ENCODE results near the gene F3.

Gene F3

DNA sequence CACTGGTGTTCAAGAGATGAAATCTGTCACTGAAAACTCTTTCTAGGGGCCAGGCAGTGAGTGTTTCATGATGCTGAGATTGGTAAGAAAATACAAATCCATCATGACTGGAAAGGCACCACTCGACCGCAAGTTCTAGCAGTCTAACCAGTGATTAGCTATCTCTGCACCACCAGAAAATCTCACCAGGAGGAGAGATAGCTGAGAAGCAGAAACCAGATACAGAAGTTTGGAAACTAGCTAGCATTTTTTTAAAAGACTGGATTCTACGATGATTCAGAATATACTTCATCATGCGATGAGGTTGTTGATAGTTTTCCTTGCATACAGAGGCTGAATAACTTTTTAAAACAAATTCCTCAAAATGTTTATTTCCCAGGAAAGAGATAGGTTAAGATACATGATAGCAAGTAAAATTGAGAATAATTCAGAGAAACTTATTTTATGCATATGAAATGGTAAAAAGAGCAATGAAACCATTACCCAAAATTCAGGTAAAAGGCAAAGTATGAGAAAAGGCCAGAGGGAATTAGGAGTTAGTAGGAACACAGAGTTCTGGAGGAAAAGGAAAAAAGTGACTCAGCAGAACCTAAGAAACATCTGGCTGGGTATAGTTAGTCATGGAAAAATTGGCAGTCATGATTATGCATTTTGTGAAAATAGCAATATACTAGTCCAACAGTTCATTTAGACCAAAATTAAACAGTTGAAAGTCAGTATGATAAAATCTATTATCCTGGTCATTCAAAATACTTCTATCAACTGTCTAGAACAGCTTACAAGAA is 3.3 kb upstream of the F3 start:
- H2AFZ ChIP-seq (ENCODE audit: low read depth, low read length): no peak overlapping the region
- no peak overlapping the region for H3K9ac ChIP-seq (ENCODE audit: low read length)
- H3K9me3 ChIP-seq (ENCODE audit: insufficient read depth, low read length): no peaks in the 10 kb centered on the region
- H3K4me3 ChIP-seq (ENCODE audit: low read length): no peak overlapping the region
- H3K36me3 ChIP-seq (replicated peaks; ENCODE audit: low read depth, low read length): no peaks in the 10 kb centered on the region
- no peaks in the 10 kb centered on the region for H3K4me1 ChIP-seq (ENCODE audit: low read length)
- H4K20me1 ChIP-seq (ENCODE audit: insufficient read depth, low read length): no peaks in the 10 kb centered on the region
- no peak overlapping the region for H3K4me2 ChIP-seq (ENCODE audit: low read length)
- TF ChIP-seq, protein P1, sequence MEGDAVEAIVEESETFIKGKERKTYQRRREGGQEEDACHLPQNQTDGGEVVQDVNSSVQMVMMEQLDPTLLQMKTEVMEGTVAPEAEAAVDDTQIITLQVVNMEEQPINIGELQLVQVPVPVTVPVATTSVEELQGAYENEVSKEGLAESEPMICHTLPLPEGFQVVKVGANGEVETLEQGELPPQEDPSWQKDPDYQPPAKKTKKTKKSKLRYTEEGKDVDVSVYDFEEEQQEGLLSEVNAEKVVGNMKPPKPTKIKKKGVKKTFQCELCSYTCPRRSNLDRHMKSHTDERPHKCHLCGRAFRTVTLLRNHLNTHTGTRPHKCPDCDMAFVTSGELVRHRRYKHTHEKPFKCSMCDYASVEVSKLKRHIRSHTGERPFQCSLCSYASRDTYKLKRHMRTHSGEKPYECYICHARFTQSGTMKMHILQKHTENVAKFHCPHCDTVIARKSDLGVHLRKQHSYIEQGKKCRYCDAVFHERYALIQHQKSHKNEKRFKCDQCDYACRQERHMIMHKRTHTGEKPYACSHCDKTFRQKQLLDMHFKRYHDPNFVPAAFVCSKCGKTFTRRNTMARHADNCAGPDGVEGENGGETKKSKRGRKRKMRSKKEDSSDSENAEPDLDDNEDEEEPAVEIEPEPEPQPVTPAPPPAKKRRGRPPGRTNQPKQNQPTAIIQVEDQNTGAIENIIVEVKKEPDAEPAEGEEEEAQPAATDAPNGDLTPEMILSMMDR (IDR thresholded peaks at IDR 0.05; ENCODE audit: low read depth, low read length): no peak
- no peak for TF ChIP-seq EZH2phosphoT487 (IDR thresholded peaks at IDR 0.05; ENCODE audit: low read depth)
- no peak overlapping the region for H3K27ac ChIP-seq (ENCODE audit: low read length)
- H3K27me3 ChIP-seq (ENCODE audit: low read depth, low read length): peaks cover 16% of the 10 kb centered on the region
- no peaks in the 10 kb centered on the region for H3K79me2 ChIP-seq (ENCODE audit: low read length)

DNA sequence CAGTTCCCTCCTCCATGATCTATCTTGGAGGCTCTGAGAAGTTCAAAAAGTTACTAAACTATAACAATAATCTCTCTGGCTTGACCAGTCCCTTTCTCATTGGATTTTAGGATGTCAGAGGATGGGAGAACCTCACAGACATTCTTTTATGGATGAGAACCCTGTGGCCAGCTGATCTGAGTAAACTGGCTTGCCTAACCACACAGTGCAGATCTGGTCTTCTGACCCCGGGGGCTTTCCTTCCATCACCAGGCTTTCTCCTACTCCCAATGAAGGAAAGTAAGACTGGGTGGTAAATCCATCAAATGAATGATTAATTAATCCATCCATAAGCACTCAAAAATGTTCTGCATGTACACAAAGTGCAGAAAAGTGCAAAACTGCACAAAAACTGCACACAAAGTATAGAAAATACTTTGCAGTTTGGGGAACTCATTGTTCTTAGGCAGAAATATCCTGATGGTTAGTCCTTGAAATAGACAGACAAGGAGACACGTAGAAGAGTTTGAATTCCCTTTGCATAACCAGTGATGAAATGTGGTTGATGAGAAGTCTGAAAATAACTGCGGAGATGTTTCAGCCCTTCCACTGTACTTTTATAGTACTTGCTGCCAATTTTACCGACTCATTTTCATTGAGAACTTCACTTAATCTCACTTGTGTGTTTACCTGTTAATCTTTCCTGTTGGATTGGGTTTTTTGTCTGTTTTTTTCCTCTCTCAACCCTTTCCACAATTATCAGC is 2.5 kb upstream of the F3 start:
- H3K9me3 ChIP-seq (ENCODE audit: insufficient read depth, low read length): no peaks in the 10 kb centered on the region
- TF ChIP-seq, protein P1 (IDR thresholded peaks at IDR 0.05; ENCODE audit: low read depth, low read length): no peak
- no peak for TF ChIP-seq EZH2phosphoT487 (IDR thresholded peaks at IDR 0.05; ENCODE audit: low read depth)
- H4K20me1 ChIP-seq (ENCODE audit: insufficient read depth, low read length): no peaks in the 10 kb centered on the region
- peaks cover 16% of the 10 kb centered on the region for H3K27me3 ChIP-seq (ENCODE audit: low read depth, low read length)
- no peak overlapping the region for H3K9ac ChIP-seq (ENCODE audit: low read length)
- no peak overlapping the region for H2AFZ ChIP-seq (ENCODE audit: low read depth, low read length)
- H3K4me3 ChIP-seq (ENCODE audit: low read length): no peak overlapping the region
- no peak overlapping the region for H3K27ac ChIP-seq (ENCODE audit: low read length)
- no peak overlapping the region for H3K4me2 ChIP-seq (ENCODE audit: low read length)
- H3K4me1 ChIP-seq (ENCODE audit: low read length): no peaks in the 10 kb centered on the region
- no peaks in the 10 kb centered on the region for H3K79me2 ChIP-seq (ENCODE audit: low read length)
- H3K36me3 ChIP-seq (replicated peaks; ENCODE audit: low read depth, low read length): no peaks in the 10 kb centered on the region

DNA sequence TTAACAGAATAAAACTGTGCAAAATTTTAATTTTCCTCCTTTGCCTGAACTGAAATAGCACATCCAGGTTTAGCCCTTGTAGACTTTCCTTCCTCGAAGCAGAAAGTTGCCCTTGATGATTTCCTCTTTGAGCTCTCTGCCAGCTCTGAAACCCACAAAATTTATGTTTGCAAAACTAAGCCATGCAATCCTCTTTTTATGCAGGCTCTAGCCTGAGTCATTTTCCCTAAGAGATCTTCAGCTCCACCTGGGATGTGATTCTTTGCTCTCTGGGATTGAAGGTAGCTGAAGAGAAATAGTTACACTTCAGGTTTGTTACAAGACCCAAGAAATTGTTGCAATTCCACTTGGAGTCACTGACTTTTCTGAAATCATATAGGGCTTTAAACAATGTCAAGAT is 1.4 kb upstream of the F3 start:
- Histone ChIP-seq H3K4me1 (ENCODE audit: low read length) (no peaks in the 10 kb centered on the region), H3K9ac (ENCODE audit: low read length) (no peak overlapping the region), H3K27me3 (ENCODE audit: low read depth, low read length) (peaks cover 16% of the 10 kb centered on the region), H3K4me3 (ENCODE audit: low read length) (no peak overlapping the region), H2AFZ (ENCODE audit: low read depth, low read length) (no peak overlapping the region), H3K4me2 (ENCODE audit: low read length) (no peak overlapping the region), H3K27ac (ENCODE audit: low read length) (no peak overlapping the region), H3K79me2 (ENCODE audit: low read length) (no peaks in the 10 kb centered on the region), H3K9me3 (ENCODE audit: insufficient read depth, low read length) (no peaks in the 10 kb centered on the region), H4K20me1 (ENCODE audit: insufficient read depth, low read length) (no peaks in the 10 kb centered on the region), H3K36me3 (replicated peaks; ENCODE audit: low read depth, low read length) (no peaks in the 10 kb centered on the region)
- no peak for TF ChIP-seq EZH2phosphoT487 (IDR thresholded peaks at IDR 0.05; ENCODE audit: low read depth)

DNA sequence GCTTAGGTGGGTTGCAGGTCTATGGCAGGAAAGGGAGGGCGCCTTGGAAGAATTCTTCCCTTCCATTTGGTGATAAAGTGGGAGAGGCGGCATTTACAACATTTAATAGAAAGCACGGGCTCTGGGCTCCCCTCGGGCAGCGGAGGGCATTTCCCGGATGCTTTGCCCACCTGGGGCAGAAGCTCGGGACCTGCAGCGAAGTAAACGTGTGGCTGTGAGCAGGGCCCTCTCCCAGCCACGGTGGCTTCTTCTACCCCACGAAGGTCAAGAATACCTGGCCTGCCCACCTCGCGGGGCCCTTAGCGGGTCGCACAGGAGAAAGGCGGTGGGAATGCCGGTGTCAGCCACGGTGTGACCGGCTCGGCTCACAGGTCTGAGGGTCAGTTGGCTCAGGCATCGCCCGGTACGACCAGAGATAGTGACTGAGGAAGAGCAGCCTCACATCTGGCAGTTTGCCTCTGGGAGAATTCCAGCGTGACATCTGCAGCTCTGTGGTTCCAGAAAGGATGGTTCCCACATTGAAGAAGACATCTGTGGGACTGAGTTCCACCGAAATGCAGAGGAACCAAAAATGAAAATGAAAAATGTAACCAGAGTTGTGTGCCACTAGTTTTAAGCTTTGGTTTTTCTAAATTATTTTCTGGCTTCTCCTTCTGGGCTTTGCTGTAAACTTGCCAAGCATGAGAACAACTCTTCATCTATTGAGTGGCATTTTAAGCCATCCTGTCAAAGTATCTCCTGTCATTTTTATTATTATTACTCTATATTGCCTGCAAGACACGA is 720 bp upstream of the F3 start:
- peaks cover 16% of the 10 kb centered on the region for H3K27me3 ChIP-seq (ENCODE audit: low read depth, low read length)
- TF ChIP-seq EZH2phosphoT487 (IDR thresholded peaks at IDR 0.05; ENCODE audit: low read depth): no peak
- TF ChIP-seq, protein P1 (IDR thresholded peaks at IDR 0.05; ENCODE audit: low read depth, low read length): no peak
- no peak overlapping the region for H3K27ac ChIP-seq (ENCODE audit: low read length)
- no peak overlapping the region for H2AFZ ChIP-seq (ENCODE audit: low read depth, low read length)
- no peaks in the 10 kb centered on the region for H4K20me1 ChIP-seq (ENCODE audit: insufficient read depth, low read length)
- H3K4me3 ChIP-seq (ENCODE audit: low read length): no peak overlapping the region
- no peaks in the 10 kb centered on the region for H3K9me3 ChIP-seq (ENCODE audit: insufficient read depth, low read length)
- H3K36me3 ChIP-seq (replicated peaks; ENCODE audit: low read depth, low read length): no peaks in the 10 kb centered on the region
- H3K4me2 ChIP-seq (ENCODE audit: low read length): no peak overlapping the region
- no peaks in the 10 kb centered on the region for H3K4me1 ChIP-seq (ENCODE audit: low read length)
- H3K79me2 ChIP-seq (ENCODE audit: low read length): no peaks in the 10 kb centered on the region
- H3K9ac ChIP-seq (ENCODE audit: low read length): no peak overlapping the region

Data from OCI-LY3 (cell line).